Activated B cell treated with CpG ODN at 0.5 μM for 24 hours (primary cell): ENCODE results near the gene C2orf80. TPM values are rescaled to one million over a fixed set of nuclear protein-coding genes. Genes with fewer than 3 reads are reported as not detected.
A peak's percentile ranks its signal among the peaks of the same experiment; 100 is the strongest.

Experiments used
- ATAC-seq: fragments of 200-7000 bp; cut with Tn5 transposase; one replicate; pipeline ENCODE4 v1.10.0; 2021; ENCODE audit warnings: low read depth, mild to moderate bottlenecking, moderate library complexity
- CTCF ChIA-PET: fragments of 350-600 bp; sonication (Branson Sonifier 250); formaldehyde crosslinking; loops from one replicate; lab custom pipeline; 2021; ENCODE audit warnings: antibody characterized with exemption; lab: Charles Lee
- POLR2A ChIA-PET: fragments of 350-600 bp; sonication (Branson Sonifier 250); formaldehyde crosslinking; loops from one replicate; lab custom pipeline; 2021; ENCODE audit warnings: antibody characterized with exemption; lab: Charles Lee
- DNase-seq: peaks from one replicate; pipeline ENCODE4 v3.0.0; 2022
- H3K27ac Mint-ChIP-seq: one replicate; pipeline ENCODE4 v1.8.0; 2020; ENCODE audit warnings: mixed read lengths
- H3K27me3 Mint-ChIP-seq: one replicate; pipeline ENCODE4 v1.8.0; 2021; ENCODE audit warnings: mixed read lengths
- H3K36me3 Mint-ChIP-seq: one replicate; pipeline ENCODE4 v1.8.0; 2021; ENCODE audit warnings: low read depth, mixed read lengths
- H3K4me1 Mint-ChIP-seq: one replicate; pipeline ENCODE4 v1.8.0; 2021; ENCODE audit warnings: mixed read lengths
- H3K4me3 Mint-ChIP-seq: one replicate; pipeline ENCODE4 v1.8.0; 2020; ENCODE audit warnings: mild to moderate bottlenecking, mixed read lengths
- H3K9me3 Mint-ChIP-seq: one replicate; pipeline ENCODE4 v1.8.0; 2020; ENCODE audit warnings: mixed read lengths
- CTCF ChIP-seq: fragments of 200-600 bp; IDR thresholded peaks from one replicate; pipeline ENCODE4 v1.8.0; 2022; ENCODE audit warnings: antibody characterized with exemption, mild to moderate bottlenecking
- intact Hi-C: fragments of 100-400 bp; cut with micrococcal nuclease; formaldehyde crosslinking; loops from one replicate; pipeline ENCODE4 v1.15.1; 2024
- total RNA-seq: library from RNA; stranded (reverse); gene quantifications from 2 replicates; pipeline ENCODE4 v1.2.3, GENCODE V29; 2022

C2orf80 gene
- total RNA-seq, 1 donor from 2014 or later, result not detected

GRCh38 chr2:208186893-208187292 lies 2.9 kb downstream of the C2orf80 start:
- DNase-seq (no peak), ATAC-seq (no peak)
- ChIA-PET POLR2A (no interaction called here), CTCF (no interaction called here)
- Mint-ChIP-seq H3K4me1 (peaks cover 8% of the 10 kb centered on the region), H3K27me3 (peaks cover 21% of the 10 kb centered on the region), H3K9me3 (no peaks in the 10 kb centered on the region), H3K4me3 (no peak overlapping the region), H3K36me3 (no peaks in the 10 kb centered on the region), H3K27ac (no peak overlapping the region)
- intact Hi-C loops, result no loop called here
- no peak for TF ChIP-seq CTCF

- DNase-seq (no peak), ATAC-seq (no peak)
- Mint-ChIP-seq H3K27ac (no peak overlapping the region), H3K27me3 (peaks cover 21% of the 10 kb centered on the region), H3K36me3 (no peaks in the 10 kb centered on the region), H3K4me1 (peaks cover 8% of the 10 kb centered on the region), H3K9me3 (no peaks in the 10 kb centered on the region), H3K4me3 (no peak overlapping the region)
- ChIA-PET POLR2A (no interaction called here), CTCF (interaction anchor here (1.2 kb wide), 1 partner anchor 11 kb away, joined by 5 read pairs; no protein-coding TSS in a partner anchor)
- intact Hi-C loops, result no loop called here
- TF ChIP-seq CTCF, result no peak
These were observed 3.4 kb downstream of the C2orf80 start for GRCh38 chr2:208186465-208186864.

GRCh38 chr2:208183972-208184705 lies 5.7 kb downstream of the C2orf80 start:
- intact Hi-C loops, result no loop called here
- DNase-seq (no peak), ATAC-seq (no peak)
- no peak for TF ChIP-seq CTCF
- Mint-ChIP-seq H3K27me3 (peaks cover 23% of the 10 kb centered on the region), H3K4me1 (peaks cover 8% of the 10 kb centered on the region), H3K4me3 (peak overlapping the region; percentile 21), H3K27ac (no peak overlapping the region), H3K9me3 (no peaks in the 10 kb centered on the region), H3K36me3 (no peaks in the 10 kb centered on the region)
- CTCF ChIA-PET, result no interaction called here
- POLR2A ChIA-PET, result no interaction called here

GRCh38 chr2:208183526-208183925 lies 6.3 kb downstream of the C2orf80 start:
- peaks cover 23% of the 10 kb centered on the region for H3K27me3 Mint-ChIP-seq
- ATAC-seq (no peak), DNase-seq (no peak)
- H3K27ac Mint-ChIP-seq, result no peak overlapping the region
- H3K4me1 Mint-ChIP-seq, result peaks cover 8% of the 10 kb centered on the region
- POLR2A ChIA-PET, result no interaction called here
- CTCF ChIA-PET, result no interaction called here
- no peak for TF ChIP-seq CTCF
- H3K4me3 Mint-ChIP-seq, result peak overlapping the region; percentile 21
- H3K36me3 Mint-ChIP-seq, result no peaks in the 10 kb centered on the region
- H3K9me3 Mint-ChIP-seq, result no peaks in the 10 kb centered on the region
- intact Hi-C loops, result no loop called here

- intact Hi-C loops, result no loop called here
- Mint-ChIP-seq H3K9me3 (no peaks in the 10 kb centered on the region), H3K27me3 (peaks cover 26% of the 10 kb centered on the region), H3K27ac (no peak overlapping the region), H3K36me3 (no peaks in the 10 kb centered on the region), H3K4me1 (peaks cover 8% of the 10 kb centered on the region), H3K4me3 (no peak overlapping the region)
- CTCF ChIA-PET, result no interaction called here
- no peak for TF ChIP-seq CTCF
- DNase-seq (no peak), ATAC-seq (no peak)
- POLR2A ChIA-PET, result no interaction called here
These were observed 7.0 kb downstream of the C2orf80 start for GRCh38 chr2:208182835-208183234.
